Kidney (tissue), 14 donors: ENCODE measurements around the gene ZNRF3. TPM values are rescaled to one million over a fixed set of nuclear protein-coding genes. Genes with fewer than 3 reads are reported as not detected.
"Not testable (repeated sequence)": the region's sequence is repeated elsewhere in the genome, so short reads cannot be mapped to it uniquely, and the experiment has no call there.

ENCODE experiments used
- DNase-seq, 5 donors: peaks; one replicate each; pipeline ENCODE4 v3.0.0-alpha.2; 2013 to 2020
- FAIRE-seq: peaks from 2 replicates; lab custom pipeline; 2012; peaks lifted over from hg19 to GRCh38; lab: Jason Lieb, UNC
- H3K27ac ChIP-seq, 2 donors: one replicate each; pipeline ENCODE4 v1.7.0; 2013; ENCODE audit warnings: low read depth in 2 of 2, low read length in 2 of 2, inconsistent platforms in 1 of 2
- H3K27me3 ChIP-seq: one replicate; pipeline ENCODE4 v1.7.1; 2013; ENCODE audit warnings: low read length, inconsistent platforms; ENCODE audit not compliant: control insufficient read depth, insufficient read depth
- H3K36me3 ChIP-seq, 3 donors: one replicate each; pipeline versions ENCODE4 v1.7.0 to v1.7.1; 2013; ENCODE audit warnings: low read length in 3 of 3, control low read depth in 1 of 3, inconsistent platforms in 1 of 3; ENCODE audit not compliant: insufficient read depth in 3 of 3, control insufficient read depth in 2 of 3
- H3K4me1 ChIP-seq, 3 donors: one replicate each; pipeline versions ENCODE4 v1.7.0 to v1.7.1; 2013; ENCODE audit warnings: low read length in 3 of 3, inconsistent platforms in 1 of 3, low read depth in 1 of 3; ENCODE audit not compliant: control insufficient read depth in 2 of 3, insufficient read depth in 2 of 3
- H3K4me3 ChIP-seq, 3 donors: one replicate each; pipeline versions ENCODE4 v1.7.0 to v1.8.1; 2013; ENCODE audit warnings: low read length in 3 of 3, control low read depth in 1 of 3, inconsistent platforms in 1 of 3
- H3K9ac ChIP-seq, 3 donors: one replicate each; pipeline versions ENCODE4 v1.7.0 to v1.7.1; 2013; ENCODE audit warnings: low read length in 3 of 3, control low read depth in 1 of 3, inconsistent platforms in 1 of 3
- H3K9me3 ChIP-seq, 3 donors: one replicate each; pipeline versions ENCODE4 v1.7.0 to v1.7.1; 2013; ENCODE audit warnings: low read length in 3 of 3, control low read depth in 1 of 3, inconsistent platforms in 1 of 3; ENCODE audit not compliant: control insufficient read depth in 2 of 3, insufficient read depth in 1 of 3
- intact Hi-C: fragments of 100-400 bp; cut with DNase I; formaldehyde crosslinking; loops from one replicate; pipeline ENCODE4 v1.11.1; 2022
- polyA plus RNA-seq: library from polyadenylated mRNA; stranded (reverse); fragments of 350-450 nt; fragmentation: Illumina TruSeq; extraction: RNeasy Lipid Tissue Mini Kit (QIAGEN cat#74804); gene quantifications from one replicate; pipeline ENCODE4 v1.2.3, GENCODE V29; 2014; ENCODE audit warnings: low read depth, low replicate concordance; ENCODE audit not compliant: insufficient read depth
- total RNA-seq: library from RNA; stranded (reverse); fragmentation: NEBNext Ultra II Directional; extraction: Animal tissue kit (Norgen Biotek cat#: 25700); gene quantifications from one replicate; pipeline ENCODE4 v1.2.1, GENCODE V29; 2021
- TF ChIP-seq, protein P1 (sequence below): IDR thresholded peaks from 3 replicates; pipeline ENCODE4 v1.5.1; 2012; ENCODE audit warnings: mild to moderate bottlenecking, moderate library complexity, borderline replicate concordance; ENCODE audit not compliant: insufficient read depth; ENCODE audit errors: extremely low read depth
- donor health status: control.
- donor health status: control.
- donor health status: control.
- donor health status: control.
- donor health status: control.
- donor health status: DM: yes; HTN: yes; CAD: no.
- donor health status: Normal renal cell carcinoma (clear cell type).

The ZNRF3 gene
- total and polyA plus RNA-seq, 2 donors from 2014 or later = 6.8 to 24.4 TPM

DNA sequence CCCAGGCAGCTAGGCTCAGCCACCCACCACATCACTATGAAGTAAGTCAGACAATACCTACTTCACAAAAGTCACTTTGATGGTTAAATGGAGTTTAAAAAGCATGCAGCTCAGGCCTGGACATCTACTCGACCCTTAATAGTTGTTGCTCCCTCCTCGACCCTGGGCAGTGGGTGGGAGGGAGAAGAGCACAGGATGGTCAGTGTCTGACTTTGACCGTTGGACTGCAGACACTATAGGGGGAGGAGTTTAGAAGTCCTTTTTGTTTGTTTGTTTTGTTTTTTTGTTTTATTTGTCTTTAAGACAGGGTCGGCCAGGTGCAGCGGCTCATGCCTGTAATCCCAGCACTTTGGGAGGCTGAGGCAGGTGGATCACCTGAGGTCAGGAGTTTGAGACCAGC lies 44.4 kb upstream of the ZNRF3 start:
- no peaks in the 10 kb centered on the region for H3K4me1 ChIP-seq
- H3K9me3 ChIP-seq = no peaks in the 10 kb centered on the region
- H3K36me3 ChIP-seq = no peaks in the 10 kb centered on the region
- H3K9ac ChIP-seq = no peak overlapping the region
- TF ChIP-seq, protein P1, sequence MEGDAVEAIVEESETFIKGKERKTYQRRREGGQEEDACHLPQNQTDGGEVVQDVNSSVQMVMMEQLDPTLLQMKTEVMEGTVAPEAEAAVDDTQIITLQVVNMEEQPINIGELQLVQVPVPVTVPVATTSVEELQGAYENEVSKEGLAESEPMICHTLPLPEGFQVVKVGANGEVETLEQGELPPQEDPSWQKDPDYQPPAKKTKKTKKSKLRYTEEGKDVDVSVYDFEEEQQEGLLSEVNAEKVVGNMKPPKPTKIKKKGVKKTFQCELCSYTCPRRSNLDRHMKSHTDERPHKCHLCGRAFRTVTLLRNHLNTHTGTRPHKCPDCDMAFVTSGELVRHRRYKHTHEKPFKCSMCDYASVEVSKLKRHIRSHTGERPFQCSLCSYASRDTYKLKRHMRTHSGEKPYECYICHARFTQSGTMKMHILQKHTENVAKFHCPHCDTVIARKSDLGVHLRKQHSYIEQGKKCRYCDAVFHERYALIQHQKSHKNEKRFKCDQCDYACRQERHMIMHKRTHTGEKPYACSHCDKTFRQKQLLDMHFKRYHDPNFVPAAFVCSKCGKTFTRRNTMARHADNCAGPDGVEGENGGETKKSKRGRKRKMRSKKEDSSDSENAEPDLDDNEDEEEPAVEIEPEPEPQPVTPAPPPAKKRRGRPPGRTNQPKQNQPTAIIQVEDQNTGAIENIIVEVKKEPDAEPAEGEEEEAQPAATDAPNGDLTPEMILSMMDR = no peak
- H3K27ac ChIP-seq = no peak overlapping the region
- DNase-seq (no peak), FAIRE-seq (no peak)
- H3K4me3 ChIP-seq = no peak overlapping the region
- no peaks in the 10 kb centered on the region for H3K27me3 ChIP-seq
- intact Hi-C loops = no loop called here

DNA sequence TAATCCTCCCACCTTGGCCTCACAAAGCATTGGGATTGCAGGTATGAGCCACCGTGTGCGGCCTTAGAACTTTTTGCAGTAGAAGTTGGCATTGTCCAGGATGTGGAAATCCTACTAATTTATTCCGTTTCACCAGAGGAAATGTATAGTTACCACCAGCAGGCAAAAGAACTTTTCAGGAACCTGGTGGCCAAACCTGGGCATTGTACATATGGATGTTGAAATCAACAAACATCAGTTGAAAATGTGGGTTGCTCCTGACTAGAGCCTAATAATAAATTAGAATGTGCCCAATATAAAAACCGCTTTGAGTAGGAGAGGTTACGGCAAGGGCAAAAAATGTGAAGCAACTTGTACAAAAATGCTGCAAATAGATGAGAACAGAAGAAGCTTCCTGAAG lies 42.3 kb upstream of the ZNRF3 start:
- H3K27me3 ChIP-seq = no peaks in the 10 kb centered on the region
- H3K4me1 ChIP-seq = no peaks in the 10 kb centered on the region
- H3K4me3 ChIP-seq = no peak overlapping the region
- no peak overlapping the region for H3K27ac ChIP-seq
- TF ChIP-seq, protein P1 = no peak
- FAIRE-seq = no peak
- no peak overlapping the region for H3K9ac ChIP-seq
- intact Hi-C loops = no loop called here
- no peaks in the 10 kb centered on the region for H3K36me3 ChIP-seq
- DNase-seq = no peak
- no peaks in the 10 kb centered on the region for H3K9me3 ChIP-seq

DNA sequence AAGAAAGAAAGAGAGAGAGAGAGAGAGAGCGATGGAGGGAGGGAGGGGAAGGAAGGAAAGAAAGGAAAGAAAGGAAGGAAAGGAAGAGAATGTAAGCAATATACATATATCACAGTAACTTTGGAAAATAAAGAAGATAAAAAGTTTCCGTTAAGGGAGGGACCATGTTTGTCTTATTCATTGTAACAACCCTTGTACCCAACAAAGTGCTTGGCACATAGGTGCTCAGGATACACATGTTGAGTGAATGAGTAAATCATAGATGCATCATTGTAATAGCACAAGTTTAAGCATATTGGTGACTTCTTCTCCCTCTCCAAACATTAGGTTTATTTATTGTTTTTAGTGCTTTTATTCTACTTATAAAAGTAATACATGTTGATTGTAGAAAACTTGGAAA lies 39.7 kb upstream of the ZNRF3 start:
- Histone ChIP-seq H3K27ac (no peak overlapping the region), H3K4me1 (no peaks in the 10 kb centered on the region), H3K4me3 (no peak overlapping the region), H3K9me3 (peaks cover 0 to 6% (median 0%) of the 10 kb centered on the region in 3 donors), H3K27me3 (no peaks in the 10 kb centered on the region), H3K9ac (no peak overlapping the region), H3K36me3 (no peaks in the 10 kb centered on the region)
- TF ChIP-seq, protein P1 = no peak
- DNase-seq (no peak), FAIRE-seq (no peak)
- intact Hi-C loops = no loop called here

DNA sequence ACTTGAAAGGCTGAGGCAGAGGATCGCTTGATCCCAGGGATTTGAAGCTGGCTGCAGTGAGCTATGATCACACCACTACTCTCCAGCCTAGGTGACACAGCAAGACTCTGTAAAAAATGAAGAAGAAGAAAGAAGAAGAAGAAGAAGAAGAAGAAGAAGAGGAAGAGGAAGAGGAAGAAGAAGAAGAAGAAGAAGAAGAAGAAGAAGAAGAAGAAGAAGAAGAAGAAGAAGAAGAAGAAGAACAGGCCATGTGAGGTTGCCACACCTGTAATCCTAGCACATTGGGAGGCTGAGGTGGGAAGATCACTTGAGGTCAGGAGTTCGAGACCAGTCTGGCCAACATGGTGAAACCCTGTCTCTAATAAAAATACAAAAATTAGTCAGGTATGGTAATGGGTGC lies 39.1 kb upstream of the ZNRF3 start:
- intact Hi-C loops, DNase-seq, H3K27ac ChIP-seq, FAIRE-seq, H3K9me3 ChIP-seq, H3K4me3 ChIP-seq, H3K36me3 ChIP-seq, H3K27me3 ChIP-seq, H3K9ac ChIP-seq, H3K4me1 ChIP-seq: not testable (repeated sequence)
